Activated naive CD8-positive, alpha-beta T cell treated with anti-CD3 and anti-CD28 coated beads, Interleukin-2, amount 50 U/mL, for 16 hours (primary cell): ENCODE results near the gene TSC22D4.
"Not testable (repeated sequence)": the region's sequence is repeated elsewhere in the genome, so short reads cannot be mapped to it uniquely, and the experiment has no call there.

ENCODE experiments used
- DNase-seq: peaks from one replicate; pipeline ENCODE4 v3.0.0-alpha.2; 2020; ENCODE audit warnings: low read depth, low spot score

Gene TSC22D4

DNA sequence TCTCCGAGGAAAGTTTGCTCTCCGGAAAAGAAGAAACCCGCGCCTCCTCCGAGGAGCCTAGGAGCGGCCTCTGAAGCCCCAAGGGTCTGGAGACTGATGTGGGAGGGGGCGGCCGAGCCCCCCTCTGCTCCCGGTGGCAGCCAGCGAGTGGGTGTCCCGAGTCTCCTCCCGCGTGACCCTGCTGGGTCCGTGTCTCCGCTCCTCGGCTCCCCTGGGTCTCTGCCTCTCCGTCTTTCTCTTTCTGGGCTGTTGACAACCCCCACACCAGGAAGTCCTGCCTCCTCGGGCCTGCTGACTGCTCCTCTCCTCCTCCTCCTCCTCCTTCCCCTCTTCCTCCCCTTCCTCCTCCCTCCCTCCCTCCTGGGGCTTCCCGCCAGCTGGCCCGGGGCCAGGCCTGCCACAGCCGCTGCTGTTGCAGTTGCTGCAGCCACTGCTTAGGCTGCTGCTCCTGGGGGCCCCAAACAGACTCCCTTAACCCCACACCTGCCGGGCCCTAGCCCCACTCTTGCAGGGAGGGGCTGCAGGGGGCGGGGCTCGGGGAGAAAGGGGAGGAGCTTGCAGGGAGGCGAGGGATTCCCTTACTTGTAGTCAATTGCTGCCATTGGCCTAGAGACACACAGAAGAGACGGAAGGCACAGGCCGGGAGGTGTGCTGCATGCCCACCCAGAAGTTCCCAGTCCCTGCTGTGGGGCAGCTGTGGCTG is at the start of gene TSC22D4:
TSC22D4 (minus strand) TSS at position 257 of the 703 bp plus-strand sequence. CDS start 1,176 bp downstream, outside the sequence.
- peak; percentile 70 for DNase-seq

DNA sequence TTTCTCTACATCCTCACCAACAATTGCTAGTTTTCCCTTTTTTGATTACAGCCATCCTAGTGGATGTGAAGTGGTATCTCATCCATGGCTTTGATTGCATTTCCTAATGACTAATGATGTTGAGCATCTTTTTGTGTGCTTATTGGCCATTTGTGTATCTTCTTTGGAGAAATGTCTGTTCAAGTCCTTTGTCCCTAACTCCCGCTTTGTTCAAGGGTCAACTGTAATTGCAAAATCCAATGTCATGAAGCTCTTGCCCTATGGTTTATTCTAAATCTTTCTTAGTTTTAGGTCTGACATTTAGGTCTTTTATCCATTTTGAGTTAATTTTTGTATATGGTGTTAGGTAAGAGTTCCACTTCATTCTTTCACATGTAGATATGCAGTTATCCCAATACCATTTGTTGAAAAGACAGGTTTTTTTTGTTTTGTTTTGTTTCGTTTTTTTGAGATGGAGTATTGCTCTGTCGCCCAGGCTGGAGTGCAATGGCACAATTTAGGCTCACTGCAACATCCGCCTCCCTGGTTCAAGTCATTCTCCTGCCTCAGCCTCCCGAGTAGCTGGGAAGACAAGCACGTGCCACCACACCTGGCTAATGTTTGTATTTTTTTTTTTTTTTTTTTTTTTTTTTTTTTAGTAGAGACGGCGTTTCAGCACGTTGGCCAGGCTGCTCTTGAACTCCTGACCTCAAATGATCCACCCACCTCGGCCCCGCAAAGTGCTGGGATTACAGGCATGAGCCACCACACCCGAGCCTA is 49.3 kb upstream of the TSC22D4 start:
- DNase-seq, result not testable (repeated sequence)

DNA sequence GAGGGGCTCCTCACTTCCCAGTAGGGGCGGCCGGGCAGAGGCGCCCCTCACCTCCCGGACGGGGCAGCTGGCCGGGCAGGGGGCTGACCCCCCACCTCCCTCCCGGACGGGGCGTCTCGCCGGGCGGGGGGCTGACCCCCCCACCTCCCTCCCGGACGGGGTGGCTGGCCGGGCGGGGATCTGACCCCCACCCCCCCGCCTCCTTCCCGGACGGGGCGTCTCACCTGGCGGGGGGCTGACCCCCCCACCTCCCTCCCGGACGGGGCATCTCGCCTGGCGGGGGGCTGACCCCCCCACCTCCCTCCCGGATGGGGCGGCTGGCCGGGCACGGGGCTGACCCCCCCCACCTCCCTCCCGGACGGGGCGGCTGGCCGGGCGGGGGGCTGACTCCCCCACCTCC is 44.2 kb upstream of the TSC22D4 start:
- DNase-seq, result not testable (repeated sequence)

DNA sequence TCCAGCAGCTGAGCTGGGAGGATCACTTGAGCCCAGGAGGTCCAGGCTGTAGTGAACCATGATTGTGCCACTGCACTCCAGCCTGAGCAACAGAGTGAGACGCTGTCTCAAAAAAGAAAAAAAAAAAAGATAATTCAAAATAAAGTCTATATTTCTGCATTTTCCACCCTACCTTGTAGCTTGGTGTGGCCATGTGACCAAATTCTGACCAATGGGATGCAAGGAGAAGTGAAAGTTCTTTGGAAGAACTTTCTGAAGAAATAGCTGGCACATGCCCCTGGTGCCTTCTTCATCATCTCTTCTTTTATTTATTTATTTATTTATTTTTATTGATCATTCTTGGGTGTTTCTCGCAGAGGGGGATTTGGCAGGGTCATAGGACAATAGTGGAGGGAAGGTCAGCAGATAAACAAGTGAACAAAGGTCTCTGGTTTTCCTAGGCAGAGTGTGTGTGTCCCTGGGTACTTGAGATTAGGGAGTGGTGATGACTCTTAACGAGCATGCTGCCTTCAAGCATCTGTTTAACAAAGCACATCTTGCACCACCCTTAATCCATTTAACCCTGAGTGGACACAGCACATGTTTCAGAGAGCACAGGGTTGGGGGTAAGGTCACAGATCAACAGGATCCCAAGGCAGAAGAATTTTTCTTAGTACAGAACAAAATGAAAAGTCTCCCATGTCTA is 43.0 kb upstream of the TSC22D4 start:
- DNase-seq, result not testable (repeated sequence)

DNA sequence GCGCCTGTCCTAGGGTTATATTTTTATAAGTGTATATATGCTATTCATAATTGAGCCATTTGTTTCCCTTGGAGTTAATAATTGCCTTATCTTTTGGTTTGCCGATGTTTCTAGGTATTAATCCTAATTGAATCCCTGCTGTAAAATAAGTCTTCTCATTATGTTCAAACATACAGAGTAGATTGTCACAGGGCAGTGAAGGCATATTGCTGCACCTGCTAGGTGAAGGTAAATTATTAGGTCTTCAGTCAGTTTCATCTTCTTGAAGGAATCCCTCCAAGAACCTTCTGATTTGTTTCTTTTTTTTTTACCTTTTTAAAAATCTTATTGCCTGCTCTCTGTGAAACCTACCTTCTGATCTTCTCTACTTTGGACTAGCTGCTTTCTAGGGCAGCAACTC is 42.1 kb upstream of the TSC22D4 start:
- DNase-seq, result no peak

DNA sequence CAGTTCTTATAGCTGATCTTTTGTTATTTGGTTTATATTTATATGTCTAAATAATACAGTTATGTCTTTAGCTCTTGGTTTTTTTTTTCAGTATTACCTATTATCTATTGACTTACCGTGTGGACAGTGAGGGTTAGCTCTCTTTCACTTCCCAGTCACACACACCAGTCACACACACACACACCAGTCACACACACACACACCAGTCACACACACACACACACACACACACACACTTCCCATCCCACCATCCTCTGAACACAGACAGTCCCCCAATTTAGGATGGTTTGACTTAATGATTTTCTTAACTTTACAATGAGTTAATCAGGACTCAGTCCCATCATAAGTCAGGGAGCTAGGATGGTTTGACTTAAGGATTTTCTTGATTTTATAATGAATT is 41.1 kb upstream of the TSC22D4 start:
- no peak for DNase-seq

DNA sequence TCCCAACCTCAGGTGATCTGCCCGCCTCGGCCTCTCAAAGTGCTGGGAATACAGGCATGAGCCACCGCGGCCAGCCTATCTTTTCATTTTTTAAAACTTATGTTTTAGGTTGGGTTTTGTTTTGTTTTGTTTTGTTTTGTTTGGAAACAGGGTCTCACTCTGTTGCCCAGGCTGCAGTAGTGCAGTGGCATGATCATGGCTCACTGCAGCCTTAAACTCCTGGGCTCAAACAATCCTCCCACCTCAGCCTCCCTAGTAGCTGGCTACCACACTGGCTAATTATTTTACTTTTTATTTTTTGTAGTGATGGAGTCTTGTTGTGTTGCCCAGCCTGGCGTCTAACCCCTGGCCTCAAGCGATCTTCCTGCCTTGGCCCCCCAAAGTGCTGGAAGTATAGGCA is 40.6 kb upstream of the TSC22D4 start:
- DNase-seq, result no peak

DNA sequence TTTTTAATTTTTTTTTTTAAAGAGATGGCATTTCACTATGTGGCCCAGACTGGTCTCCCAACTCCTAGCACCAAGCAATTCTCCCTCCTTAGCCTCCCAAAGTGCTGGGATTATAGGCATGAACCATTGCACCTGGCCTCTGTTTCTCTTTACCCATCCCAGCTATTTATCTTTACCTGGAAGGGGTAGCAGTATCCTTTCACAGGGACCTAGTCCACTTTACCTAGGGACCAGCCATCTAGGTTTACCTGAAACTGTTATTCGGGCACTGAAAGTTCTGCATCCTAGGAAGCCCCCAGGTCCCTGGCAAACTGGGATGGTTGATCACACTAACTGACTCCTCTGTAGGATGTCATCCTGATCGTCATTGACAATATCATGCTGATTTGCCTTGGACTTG is 38.3 kb upstream of the TSC22D4 start:
- no peak for DNase-seq

DNA sequence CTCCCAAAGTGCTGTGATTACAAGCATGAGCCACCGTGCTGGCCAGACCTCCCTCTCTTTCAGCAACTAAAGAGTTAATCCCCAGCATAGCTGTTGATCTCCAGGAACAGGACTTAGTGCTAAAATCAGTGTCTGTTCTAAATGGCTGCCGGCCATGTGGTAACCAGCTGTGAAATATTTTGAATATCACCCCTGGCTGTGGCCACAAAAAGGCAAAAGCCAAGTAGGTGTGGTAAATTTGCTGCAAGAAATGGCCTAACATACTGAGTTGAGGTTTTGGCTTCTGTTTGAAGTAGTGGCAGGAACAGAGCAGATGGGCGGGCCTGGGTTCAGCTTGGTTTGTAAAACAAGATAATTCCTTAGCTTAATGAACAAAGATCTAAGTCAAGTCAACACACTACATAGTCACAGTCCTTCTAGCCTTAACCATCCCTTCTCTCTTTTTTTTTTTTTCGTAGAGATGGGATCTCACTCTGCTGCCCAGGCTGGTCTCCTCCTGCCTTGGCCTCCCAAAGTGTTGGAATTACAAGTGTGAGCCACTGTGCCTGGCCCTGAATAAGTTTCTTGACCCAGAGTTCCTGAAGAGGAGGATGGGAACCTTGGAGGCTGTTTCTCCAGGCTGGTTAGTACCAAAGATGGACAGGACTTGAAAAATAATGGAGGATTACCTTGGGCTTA is 37.3 kb upstream of the TSC22D4 start:
- DNase-seq, result no peak

DNA sequence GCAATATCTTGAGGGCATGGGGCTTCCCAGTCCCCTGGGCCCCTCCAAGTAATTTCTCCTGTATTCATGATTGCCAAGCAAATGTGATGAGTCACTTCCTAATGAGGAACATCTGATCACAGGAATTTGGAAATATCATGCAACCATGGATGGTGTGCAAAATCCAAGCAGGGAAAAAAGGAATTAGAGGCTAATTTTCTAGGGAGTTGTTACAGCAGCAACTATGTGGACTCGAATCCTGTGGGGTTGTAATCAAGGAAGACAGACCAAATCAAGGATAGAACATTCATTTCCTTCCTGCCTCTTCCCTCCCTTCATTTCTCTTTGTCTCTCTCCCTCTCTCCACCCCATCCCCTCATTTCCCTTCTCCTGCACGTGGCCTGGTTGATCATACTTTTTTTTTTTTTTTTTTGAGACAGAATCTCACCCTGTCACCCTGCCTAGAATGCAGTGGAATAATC is 36.1 kb upstream of the TSC22D4 start:
- no peak for DNase-seq

DNA sequence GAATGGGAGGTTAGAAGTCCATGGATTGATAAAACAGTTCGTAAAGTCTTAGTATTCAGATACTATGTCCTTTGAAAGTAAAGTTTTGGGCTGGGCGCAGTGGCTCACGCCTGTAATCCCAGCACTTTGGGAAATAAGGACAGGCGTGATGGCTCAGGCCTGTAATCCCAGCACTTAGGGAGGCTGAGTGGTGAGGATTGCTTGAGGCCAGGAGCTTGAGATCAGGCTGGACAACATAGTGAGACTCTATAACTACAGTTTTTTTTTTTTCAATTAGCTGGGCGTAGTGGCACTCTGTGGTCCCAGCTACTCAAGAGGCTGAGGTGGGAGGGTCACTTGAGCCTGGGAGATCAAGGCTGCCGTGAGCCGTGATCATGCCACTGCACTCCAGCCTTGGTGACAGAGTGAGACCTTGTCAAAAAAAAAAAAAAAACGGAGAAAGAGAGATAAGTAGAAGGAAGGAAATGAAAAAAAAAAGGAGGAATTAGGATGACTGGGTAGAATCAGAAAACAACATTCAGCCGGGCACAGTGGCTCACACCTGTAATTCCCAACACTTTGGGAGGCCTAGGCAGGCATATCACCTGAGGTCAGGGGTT is 34.3 kb upstream of the TSC22D4 start:
- no peak for DNase-seq

DNA sequence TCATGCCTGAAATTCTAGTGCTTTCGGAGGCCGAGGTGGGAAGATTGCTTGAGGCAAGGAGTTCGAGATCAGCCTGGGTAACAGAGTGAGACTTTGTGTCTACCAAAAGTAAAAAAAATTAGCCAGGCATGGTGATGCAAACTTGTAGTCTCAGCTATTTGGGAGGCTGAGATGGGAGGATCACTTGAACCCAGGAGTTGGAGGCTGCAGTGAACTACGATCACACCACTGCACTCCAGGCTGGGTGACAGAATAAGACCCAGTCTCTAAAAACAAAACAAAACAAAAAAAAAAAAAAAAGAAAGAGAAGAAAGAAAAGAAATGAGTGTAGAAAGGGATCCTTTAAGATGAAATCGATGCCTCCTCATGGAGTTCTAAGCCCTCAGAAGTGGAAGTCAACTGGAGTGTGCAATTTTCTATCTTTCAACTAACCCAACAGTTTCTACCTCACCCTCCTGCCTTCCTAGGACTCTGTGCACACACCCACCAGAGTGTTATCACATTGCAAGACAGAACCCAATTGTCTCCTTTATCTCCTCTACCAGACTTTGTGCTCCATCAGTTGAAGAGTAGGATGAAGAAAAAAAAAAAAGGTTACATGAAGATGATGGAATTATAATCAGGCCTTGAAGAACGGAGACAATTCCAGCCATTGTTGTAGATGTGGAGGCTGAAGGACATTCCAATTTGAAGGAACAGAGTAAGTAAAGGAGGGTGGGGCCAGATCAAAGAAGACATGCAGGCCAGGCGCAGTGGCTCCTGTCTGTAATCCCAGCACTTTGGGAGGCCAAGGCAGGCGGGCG is 31.6 kb upstream of the TSC22D4 start:
- no peak for DNase-seq

DNA sequence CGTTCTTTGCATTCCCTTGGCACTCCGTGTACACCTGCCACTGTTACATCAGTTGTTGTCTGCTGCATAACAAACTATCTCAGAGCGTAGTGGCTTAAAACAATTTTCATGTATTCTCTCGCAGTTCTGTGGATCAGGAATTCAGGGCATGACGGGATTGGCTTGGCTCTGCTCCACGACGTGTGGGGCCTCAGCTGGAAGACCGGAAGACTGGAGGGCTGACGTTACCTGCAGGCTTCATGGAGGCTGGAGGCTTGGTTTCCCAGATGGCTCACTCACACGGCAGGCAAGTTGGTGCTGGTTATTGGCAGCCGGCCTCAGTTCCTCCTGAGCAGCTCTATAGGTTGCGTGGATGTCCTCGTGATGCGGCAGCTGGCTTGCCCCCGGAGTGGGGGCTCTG is 30.2 kb upstream of the TSC22D4 start:
- no peak for DNase-seq

DNA sequence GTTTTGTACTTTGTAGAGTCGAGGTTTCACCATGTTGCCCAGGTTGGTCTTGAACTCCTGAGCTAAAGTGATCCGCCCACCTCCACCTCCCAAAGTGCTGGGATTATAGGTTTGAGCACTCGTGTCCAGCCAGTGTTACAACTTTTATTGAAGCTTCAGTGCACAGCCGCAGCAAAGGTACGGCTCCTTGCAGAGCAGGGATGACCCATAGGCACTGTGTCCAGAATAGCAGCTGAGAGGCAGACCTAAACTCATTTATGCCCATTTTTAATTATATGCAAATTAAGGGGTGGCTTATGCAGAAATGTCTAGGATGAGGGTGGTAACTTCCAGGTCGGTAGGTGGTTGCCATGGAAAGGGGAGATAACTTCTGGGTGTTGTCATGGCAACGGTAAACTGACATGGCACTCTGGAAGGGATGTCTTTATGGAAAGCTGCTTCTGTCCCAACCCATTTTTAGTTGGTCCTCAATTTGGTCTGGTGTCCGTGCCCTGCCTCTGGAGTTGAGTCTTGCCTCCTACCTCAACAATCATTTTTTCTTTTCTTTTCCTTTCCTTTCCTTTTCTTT is 27.4 kb upstream of the TSC22D4 start:
- DNase-seq, result no peak

DNA sequence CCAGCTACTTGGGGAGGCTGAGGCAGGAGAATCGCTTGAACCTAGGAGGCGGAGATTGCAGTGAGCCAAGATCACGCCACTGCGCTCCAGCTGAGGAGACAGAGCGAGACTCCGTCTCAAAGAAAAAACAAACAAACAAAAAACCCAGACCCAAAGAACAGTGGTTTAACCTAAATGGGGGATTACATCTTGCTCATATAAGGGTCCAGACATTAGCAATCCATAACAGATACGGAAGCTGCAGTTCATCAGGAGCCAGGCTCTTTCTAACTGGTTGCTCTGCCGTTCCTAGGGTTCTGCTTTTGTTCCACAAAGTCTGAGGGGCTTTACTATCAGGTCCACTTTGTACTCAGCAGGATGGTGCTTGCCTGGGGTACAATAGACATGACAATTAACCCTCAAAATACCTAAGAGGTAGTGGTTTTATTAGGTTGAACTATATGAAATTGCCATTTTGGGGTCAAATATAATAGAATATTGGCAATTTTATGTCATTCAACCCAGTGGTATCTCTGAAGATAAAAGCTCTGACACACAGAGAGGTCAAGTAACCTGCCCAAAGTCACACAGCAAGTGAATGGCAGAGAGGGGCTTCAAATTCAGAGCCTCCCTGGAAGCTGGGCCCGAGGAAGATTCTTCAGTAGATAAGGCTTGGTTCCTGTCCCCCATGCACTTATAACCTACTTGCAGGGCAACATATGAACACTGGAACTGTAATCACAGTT is 26.0 kb upstream of the TSC22D4 start:
- DNase-seq, result no peak

DNA sequence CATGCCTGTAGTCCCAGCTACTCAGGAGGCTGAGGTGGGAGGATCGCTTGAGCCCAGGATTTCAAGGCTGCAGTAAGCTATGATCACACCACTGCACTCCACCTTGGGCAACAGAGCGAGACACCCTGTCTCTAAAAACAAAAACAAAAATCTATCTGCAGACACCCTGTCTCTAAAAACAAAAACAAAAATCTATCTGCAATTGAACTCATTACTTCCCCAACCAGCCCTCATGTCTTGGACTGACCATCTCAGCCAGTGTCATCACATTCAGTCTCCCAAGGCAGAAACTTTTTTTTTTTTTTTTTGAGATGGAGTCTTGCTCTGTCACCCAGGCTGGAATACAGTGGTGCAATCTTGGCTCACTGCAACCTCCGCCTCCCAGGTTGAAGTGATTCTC is 25.0 kb upstream of the TSC22D4 start:
- DNase-seq, result not testable (repeated sequence)

DNA sequence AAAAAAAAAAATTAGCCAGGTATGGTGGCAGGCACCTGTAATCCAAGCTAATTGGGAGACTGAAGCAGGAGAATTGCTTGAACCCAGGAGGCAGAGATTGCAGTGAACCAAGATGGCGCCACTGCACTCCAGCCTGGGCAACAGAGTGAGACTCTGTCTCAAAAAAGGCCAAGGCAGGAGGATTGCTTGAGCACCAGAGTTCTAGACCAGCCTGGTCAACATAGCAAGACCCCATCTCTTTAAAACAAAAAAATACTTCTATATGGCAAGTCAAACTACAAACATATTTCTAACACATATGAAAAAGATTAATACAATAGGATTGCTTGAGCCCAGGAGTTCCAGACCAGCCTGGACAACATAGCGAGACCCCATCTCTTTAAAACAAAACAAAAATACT is 21.7 kb upstream of the TSC22D4 start:
- DNase-seq, result not testable (repeated sequence)

DNA sequence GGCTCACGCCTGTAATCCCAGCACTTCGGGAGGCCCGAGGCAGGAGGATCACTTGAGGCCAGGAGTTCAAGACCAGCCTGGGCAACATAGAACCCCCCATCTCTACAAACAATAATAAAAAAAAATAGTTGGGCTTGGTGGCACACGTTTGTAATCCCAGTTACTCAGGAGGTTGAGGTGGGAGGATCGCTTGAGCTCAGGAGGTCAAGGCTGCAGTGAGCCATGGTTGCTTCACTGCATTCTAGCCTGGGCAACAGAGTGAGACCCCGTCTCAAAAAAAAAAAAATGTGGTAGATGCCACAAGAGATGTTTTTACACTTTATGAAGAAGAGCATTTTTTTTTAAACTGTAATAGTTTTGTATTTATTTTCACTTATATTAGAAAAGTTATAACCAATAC is 17.5 kb upstream of the TSC22D4 start:
- DNase-seq, result no peak

DNA sequence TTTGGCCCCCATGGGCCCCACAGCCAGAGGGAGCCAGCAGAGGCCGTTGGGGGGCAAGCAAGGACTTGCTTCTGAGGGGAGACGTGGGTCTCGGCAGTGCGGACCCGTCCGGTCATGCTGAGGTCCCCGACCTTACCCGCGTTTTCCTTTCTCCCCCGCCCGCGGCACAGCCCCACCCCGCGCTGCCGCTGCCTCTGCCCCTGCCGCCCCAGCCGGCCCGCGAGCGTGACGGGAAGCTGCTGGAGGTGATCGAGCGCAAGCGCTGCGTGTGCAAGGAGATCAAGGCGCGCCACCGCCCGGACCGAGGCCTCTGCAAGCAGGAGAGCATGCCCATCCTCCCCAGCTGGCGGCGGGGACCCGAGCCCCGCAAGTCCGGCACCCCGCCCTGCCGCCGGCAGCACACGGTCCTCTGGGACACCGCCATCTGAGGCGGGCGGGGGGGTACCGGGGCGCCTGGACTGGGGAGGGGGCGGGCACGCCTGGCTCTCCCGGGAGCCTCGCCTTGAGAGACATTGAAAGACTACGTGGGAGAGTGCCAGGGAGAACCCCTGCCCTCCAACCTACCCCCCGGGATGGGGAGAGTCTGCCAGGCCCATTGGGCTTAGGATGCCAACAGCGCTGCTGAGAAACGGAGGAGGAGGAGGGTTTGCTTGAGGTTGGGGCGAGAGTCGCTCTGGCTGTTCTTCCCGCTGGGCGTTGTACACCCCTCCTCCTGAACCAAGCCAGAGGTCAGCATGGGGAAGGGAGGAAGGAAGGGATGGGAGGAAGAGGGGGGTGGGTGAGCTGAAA is 14.7 kb upstream of the TSC22D4 start:
- no peak for DNase-seq
